ENCODE results near the gene ELL. TPM values are rescaled to one million over a fixed set of nuclear protein-coding genes. Genes with fewer than 3 reads are reported as not detected.

ELL gene
- total RNA-seq, 1 donor from 2014 or later, result 9.3 TPM

- intact Hi-C loops (cut with micrococcal nuclease), result no loop called here
- ATAC-seq (no peak), DNase-seq (no peak)
Measured at GRCh38 chr19:18457483-18458331, 64.2 kb downstream of the ELL start.

GRCh38 chr19:18456974-18457373 is 64.9 kb downstream of the ELL start:
- intact Hi-C loops (cut with micrococcal nuclease), result no loop called here
- ATAC-seq (peak; percentile 50), DNase-seq (peak; percentile 86)

GRCh38 chr19:18456279-18456678 is 65.6 kb downstream of the ELL start:
- DNase-seq (no peak), ATAC-seq (no peak)
- intact Hi-C loops (cut with micrococcal nuclease), result no loop called here

DNA sequence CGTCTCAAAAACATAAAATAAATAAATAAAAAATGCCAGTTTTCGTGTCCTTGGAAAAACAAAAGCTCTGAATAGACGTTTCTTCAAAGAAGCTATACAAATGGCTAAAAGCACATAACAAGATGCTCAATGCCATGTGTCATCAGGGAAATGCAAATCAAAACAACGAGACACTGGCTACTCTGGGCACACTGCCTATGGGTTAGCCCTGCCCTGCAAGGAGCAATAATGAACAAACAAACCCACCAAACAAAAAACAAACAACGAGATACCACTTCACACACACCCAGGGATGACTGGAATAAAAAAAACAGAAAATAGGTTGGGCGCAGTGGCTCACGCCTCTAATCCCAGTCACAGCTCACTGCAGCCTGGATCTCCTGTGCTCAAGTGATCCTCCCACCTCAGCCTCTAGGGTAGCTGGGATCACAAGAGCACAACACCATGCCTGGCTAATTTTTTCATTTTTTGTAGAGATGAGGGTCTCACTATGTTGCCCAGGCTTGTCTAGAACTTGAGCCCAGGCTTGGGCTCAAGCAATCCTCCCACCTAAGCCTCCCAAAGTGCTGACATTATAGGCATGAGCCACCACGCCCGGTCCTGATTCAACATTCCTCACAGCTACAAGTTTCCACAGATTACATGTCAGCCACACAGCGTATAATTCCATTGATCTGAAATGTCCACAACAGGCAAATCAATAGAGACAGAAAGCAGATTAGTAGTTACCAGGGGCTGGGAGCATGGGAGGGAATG is 68.4 kb downstream of the ELL start:
- no peak for DNase-seq
- intact Hi-C loops (cut with micrococcal nuclease), result no loop called here
- ATAC-seq, result no peak

DNA sequence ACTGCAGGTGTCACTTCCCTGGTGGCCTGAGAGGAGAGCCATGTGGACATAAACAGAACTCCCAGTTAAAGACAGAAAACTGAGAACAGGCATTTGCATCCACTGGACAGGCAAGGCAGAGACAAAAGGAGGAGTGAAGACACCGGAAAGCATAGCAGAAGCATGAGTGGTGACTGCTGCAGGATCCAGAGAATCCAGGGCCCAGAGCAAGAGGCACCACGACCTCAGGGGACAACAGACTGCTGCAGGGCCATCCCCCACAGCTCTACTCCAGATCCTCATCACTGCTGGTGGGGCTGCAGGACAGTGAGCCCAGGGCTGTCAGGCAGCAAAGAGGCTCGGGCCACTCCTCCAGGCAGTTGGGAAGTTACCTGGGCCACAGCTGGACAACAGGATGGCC is 69.5 kb downstream of the ELL start:
- intact Hi-C loops (cut with micrococcal nuclease), result no loop called here
- no peak for DNase-seq

DNA sequence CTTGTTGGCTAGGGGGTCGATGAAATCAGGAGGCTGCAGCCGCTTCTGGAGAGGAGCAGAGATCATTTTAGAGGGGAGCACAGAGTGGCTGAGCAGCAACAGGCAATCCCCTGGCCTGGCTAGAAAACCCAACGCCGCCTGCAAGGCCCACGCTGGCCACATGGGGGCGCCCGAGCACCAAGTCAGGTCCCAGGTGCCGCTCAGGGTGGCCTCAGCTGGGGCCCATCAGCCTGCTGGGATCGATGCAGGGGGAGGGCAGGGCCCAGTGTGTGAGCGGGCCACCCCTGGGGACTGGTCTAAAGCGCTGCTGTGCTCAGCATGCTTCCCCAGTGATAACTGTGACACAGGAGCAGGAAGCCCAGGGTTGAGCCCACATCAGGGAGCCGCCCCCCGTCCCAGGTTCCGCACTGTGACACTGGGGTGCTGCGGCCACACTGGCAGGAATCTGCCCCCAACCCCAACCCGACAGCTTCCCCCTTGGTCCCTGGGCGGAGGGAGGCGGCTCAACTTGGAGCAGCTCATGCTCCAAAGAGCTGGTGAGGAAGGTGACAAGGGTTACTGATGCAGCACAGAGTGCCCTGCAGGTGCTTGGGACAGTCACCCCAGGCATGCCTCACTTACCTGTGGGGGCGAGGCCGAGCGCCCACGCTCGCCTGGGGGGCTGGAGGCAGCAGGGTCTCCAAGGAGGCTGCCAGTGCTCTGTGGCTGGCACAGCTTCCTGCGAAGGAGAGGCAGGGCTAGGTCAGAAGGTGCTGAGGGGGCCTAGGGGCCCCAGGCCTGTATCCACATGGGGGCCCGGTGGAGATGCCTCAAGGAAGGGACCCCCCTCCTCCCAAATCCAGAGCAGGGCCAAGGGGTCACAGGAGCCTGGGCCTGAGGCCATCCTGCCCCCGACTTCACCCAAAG is 70.7 kb downstream of the ELL start:
- intact Hi-C loops (cut with micrococcal nuclease), result no loop called here
- peak; percentile 87 for ATAC-seq

More for the DNA sequence above, 69.5 kb downstream of the ELL start:
- ATAC-seq, result no peak

GRCh38 chr19:18450021-18450930 is 71.6 kb downstream of the ELL start:
- ATAC-seq (peak; percentile 3), DNase-seq (no peak)
- intact Hi-C loops (cut with micrococcal nuclease), result no loop called here

More for the DNA sequence above, 70.7 kb downstream of the ELL start:
- DNase-seq, result peak; percentile 93

GRCh38 chr19:18449552-18449951 is 72.3 kb downstream of the ELL start:
- ATAC-seq, result no peak
- intact Hi-C loops (cut with micrococcal nuclease), result no loop called here
- DNase-seq, result no peak

GRCh38 chr19:18446811-18447359 is 75.0 kb downstream of the ELL start:
- no peak for ATAC-seq
- intact Hi-C loops (cut with micrococcal nuclease), result no loop called here
- DNase-seq, result no peak

DNA sequence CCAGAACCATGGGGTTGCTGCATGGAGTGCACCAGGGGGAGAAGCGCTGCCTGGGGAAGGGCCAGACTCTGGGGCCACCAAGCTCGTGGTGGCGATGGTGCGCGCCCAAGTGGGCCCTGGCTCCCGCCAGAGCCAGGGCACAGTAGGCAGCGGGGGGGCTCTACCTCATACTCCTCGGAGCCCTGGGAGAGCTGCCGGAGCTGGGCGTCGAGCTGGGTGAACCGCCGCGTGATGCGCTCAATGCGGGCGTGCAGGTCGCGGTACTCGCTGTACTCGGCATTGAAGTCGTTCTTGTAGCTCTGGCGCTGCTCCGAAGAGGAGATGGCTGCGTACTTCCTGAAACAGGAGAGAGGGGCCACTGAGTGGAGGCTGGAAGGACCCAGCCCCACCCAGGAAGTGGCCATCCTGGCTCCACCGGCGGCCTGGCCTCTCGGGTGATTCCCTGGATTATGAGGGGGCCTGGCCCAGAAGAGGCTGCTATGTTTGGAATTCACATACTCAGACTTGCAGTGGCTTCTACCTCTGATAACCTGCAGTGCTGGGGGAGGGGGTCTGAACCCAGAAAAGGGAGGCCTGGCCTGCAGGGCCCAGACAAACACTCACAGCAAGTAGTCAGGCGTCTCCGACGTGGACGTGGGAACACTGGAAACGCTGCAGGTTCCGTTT is 75.6 kb downstream of the ELL start:
- intact Hi-C loops (cut with micrococcal nuclease), result no loop called here
- no peak for ATAC-seq
- no peak for DNase-seq

- intact Hi-C loops (cut with micrococcal nuclease), result no loop called here
- DNase-seq (no peak), ATAC-seq (no peak)
Measured at GRCh38 chr19:18445262-18445948, 76.5 kb downstream of the ELL start.

DNA sequence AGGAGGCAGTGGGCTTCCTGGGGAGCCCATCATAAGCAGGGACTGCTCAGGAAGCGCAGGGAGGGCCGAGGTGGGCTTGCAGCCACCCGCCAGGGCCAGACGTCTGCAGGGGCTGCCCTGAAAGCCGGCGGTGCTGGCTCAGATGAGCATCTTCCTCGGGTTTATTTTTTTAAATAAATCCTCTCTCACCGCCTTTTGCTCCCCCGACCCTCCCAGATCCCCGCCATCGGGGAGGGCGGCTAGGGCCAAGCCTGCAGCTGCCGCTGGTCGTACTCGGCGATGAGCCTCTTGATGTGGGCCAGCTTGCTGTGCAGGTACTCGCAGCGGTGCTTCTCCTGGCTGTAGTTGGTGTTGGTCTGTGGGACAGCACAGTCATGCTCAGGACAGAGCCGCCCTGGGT is 77.4 kb downstream of the ELL start:
- intact Hi-C loops (cut with micrococcal nuclease), result no loop called here
- DNase-seq, result no peak

DNA sequence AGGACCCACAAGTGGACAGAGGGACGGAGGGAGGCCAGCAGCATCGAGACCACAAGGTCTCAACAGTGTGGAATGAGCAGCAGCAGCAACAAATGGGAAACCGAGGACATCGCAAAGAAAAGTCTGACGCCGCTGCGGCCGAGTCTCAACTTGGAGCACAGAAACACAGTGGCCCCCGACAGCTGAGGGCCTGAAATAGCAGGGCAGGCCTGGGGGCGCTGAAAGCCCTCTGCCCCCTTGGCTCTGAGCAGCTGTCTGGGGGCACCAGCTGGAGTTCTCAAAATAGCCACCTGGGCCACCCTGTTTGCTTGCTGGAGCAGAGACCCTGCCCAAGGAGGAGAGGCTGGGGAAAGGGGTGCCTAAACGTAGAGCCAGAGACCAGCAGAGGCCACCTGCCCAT is 78.0 kb downstream of the ELL start:
- intact Hi-C loops (cut with micrococcal nuclease), result no loop called here
- ATAC-seq, result no peak
- DNase-seq, result no peak

More for the DNA sequence above, 77.4 kb downstream of the ELL start:
- ATAC-seq, result no peak

GRCh38 chr19:18443406-18443805 is 78.5 kb downstream of the ELL start:
- DNase-seq (no peak), ATAC-seq (no peak)
- intact Hi-C loops (cut with micrococcal nuclease), result no loop called here

DNA sequence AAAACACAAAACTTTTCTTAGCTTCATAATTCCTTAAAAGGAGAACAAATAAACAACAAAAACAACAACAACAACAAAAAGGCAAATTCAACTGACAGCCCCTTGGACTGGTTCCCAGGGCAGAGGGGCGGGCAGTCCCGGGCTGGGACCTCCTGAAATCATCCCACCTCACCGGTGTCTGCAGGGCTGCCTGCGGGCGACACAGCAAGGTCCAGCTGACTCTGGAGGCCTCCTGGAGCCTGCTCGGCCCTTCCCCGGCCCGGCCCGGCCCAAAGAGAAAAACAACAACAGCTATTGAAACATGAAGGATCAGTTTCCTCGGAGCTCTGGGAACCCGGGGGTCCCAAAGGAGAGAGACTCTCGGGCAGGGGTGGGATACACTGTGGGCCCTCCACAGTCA is 78.9 kb downstream of the ELL start:
- no peak for DNase-seq
- intact Hi-C loops (cut with micrococcal nuclease), result no loop called here
- no peak for ATAC-seq

DNA sequence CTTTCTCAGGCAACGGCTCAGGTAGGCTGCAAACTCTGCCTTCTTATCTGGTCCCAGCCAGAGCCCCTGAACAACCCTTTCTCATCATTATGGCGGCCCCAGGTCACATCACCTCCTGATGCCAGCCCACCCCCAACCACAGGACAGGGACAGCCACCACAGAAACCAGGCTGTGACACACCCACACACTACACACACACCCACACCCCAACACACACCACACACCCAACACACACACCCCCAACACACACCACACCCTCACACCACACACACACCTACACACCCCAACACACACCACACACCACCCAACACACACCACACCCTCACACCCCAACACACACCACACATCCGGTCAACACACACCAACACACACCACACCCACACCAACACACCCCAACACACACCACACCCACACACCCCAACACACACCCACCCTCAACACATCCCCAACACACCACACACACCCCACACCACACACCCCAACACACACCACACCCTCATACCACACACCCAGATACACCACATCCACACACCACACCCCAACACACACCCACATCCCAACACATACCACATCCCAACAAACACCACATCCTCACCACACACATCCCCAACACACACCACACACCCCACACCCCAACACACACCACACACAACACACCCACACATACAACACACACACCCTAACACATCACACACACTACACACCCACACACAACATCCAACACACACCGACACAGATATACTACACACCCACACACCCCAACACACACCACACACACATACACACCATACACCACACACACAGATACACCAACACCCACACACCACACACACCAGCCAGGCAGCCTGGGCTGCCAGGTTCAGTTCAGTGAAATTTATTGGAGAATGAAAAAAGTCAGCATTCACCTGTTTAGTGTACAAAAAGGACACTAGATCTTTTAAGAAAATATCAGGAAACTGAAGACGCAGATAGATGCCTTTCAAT is 79.8 kb downstream of the ELL start:
- intact Hi-C loops (cut with micrococcal nuclease), result no loop called here
- ATAC-seq (no peak), DNase-seq (no peak)
